HG03159 (cell line): Measurements from ENCODE around the gene SEMG2.

Experiments
- ATAC-seq: cut with Tn5 transposase; IDR thresholded peaks from one replicate; pipeline ENCODE4 v1.9.1; 2021; ENCODE audit warnings: mild to moderate bottlenecking, moderate library complexity; ENCODE audit not compliant: unreplicated experiment

Gene SEMG2

DNA sequence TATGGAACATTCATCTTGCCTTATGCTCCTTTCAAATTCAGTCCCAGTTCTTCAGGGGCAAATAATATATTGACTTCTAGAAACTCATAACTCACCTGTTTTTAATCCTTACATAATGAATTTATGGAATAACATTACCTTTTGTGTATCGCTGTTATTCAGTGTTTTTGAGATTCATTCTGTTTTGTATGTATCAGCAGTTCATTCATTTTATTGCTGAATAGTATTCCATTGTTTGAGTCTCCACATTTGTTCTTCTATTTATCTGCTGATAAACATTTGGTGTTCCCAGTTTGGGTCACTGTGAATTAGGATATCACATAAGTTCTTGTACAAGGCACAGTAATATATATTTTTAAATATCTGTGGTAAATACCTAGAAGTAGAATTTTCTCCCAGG lies 5.1 kb downstream of the SEMG2 start:
- ATAC-seq: no peak

GRCh38 chr20:45229264-45230056 lies 8.3 kb downstream of the SEMG2 start:
- no peak for ATAC-seq

DNA sequence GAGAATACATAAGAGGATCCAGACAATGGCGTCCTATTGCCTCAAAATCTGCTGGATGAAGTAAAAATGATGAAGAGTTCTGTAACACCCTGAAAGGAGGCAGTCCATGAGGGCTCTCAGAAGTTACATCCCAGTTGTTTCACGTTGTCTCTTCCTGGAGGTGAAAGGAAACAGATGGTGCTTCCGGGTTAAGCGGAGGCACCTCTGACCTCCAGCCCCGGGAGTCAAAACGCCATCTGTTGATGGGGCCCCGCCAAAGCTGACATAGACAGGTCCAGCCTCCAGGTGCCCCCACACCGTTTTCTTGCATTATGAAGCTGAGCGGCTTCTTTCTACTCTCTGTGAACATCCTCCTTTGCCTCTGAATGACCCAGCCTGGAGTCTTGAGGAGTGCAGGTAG lies 9.5 kb downstream of the SEMG2 start:
- no peak for ATAC-seq

- ATAC-seq: no peak
These were observed 14.8 kb downstream of the SEMG2 start for GRCh38 chr20:45235995-45236394.

- no peak for ATAC-seq
These were observed 17.0 kb downstream of the SEMG2 start for GRCh38 chr20:45238139-45238538.

- no peak for ATAC-seq
These were observed 24.9 kb downstream of the SEMG2 start for GRCh38 chr20:45246109-45246508.

DNA sequence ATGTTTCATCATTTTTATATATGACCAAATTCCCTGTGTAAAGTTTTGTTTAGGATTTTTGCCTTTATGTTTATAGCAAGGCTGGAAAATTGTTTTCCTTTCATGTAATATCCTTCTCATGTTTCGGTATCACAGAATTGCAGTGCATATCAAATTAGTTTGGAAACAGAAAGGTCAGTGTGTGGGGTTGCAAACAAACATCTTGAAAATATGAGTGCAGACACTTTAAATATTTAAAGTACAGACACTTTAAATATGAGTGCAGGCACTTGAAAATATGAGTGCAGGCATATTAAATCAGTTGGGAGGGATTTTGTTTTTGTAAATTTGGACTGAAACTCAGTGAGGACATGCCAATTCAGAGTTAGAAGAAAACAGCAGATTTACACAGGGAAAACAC lies 26.7 kb downstream of the SEMG2 start:
- ATAC-seq: no peak

GRCh38 chr20:45248609-45249008 lies 27.4 kb downstream of the SEMG2 start:
- ATAC-seq: no peak

GRCh38 chr20:45251884-45252560 lies 30.8 kb downstream of the SEMG2 start:
- no peak for ATAC-seq

- ATAC-seq: no peak
These were observed 32.1 kb downstream of the SEMG2 start for GRCh38 chr20:45253261-45253660.

DNA sequence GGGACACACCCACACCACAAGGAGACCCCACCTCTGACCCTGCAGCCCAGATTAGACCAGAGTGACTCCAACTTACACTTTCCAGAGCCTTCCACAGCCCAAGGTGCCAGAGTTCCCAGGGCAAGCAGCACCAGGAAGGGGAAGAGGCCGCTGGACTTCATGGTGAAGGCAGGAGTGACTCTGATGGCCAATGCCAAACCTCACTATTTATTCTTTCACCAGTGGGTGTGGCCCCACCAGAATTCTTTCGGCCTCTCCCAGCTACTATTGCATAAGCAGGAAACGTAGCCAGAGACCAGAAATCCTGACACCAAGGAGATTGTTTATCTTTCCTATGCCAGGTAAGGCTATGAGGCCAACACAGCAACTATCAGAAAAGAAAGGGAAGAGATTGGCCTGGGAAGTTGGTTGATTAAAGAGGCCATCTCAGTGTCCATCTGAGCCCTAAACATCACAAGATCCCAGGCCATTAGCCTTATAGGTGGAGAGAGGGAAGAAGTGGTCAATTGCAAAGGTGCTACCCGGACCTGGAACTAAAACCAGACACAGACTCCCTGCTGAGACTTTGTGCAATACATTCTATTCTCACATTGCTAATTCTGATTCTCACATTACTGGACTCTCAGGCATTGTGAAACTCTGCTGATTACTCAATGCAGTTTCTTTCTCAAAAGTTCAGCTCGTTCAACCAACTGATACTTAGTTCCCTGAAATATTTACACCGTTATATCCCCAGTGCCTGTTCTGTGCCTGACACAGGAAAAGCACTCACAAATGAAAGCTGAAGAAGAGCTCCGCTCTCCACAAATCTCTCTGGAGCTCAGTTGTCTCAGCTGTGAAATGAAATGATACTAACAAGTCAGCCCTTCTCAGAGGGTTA lies 33.5 kb downstream of the SEMG2 start, which contains the start of gene SLPI:
Gene SLPI, minus strand, starts transcription at position 182 of the 880 bp plus-strand sequence. Its CDS starts 21 bp downstream, at position 161.
- no peak for ATAC-seq

GRCh38 chr20:45257161-45257560 lies 36.0 kb downstream of the SEMG2 start:
- ATAC-seq: no peak

GRCh38 chr20:45257711-45258110 lies 36.5 kb downstream of the SEMG2 start:
- no peak for ATAC-seq

GRCh38 chr20:45258259-45258658 lies 37.1 kb downstream of the SEMG2 start:
- no peak for ATAC-seq

- no peak for ATAC-seq
These were observed 37.5 kb downstream of the SEMG2 start for GRCh38 chr20:45258664-45259063.

GRCh38 chr20:45263556-45264266 lies 42.5 kb downstream of the SEMG2 start:
- no peak for ATAC-seq

DNA sequence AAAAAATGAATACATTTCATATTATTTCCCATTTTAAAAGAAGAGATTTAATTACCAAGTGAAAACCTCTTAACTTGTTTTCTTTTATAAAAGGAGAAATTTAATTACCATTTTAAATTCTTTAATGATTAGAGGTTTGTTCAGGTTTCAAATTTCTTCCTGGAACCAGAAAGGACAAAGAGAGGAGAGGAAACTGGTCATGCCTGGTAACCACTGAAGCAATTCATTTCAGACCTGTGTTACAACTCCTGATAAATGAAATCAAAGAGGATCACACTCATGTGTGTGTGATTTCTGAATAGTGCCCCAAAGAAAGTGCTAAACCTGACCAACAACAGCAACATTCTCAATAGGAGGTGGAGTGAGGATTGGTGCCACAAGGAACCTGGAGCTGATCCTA lies 45.8 kb downstream of the SEMG2 start:
- ATAC-seq: no peak

DNA sequence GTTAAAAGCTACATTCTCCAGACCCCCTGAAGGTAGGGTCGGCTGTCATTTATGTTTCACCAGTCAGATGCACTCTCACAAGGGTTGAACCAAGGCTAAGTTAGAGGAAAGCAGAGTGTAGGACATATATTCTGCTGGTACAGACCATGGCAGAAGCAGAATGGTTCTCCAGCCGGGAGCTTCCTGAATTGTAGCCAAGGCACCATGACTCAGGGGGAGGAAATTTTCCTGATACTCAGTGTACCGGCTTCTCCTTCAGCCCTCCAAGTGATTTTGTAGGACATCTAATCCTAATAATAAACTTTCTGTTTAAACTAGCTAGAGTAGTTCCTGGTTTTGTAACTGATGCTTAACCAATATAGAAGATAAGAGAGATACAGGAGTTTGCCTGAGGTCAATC lies 47.4 kb downstream of the SEMG2 start:
- no peak for ATAC-seq

- ATAC-seq: no peak
These were observed 47.9 kb downstream of the SEMG2 start for GRCh38 chr20:45269056-45269455.

DNA sequence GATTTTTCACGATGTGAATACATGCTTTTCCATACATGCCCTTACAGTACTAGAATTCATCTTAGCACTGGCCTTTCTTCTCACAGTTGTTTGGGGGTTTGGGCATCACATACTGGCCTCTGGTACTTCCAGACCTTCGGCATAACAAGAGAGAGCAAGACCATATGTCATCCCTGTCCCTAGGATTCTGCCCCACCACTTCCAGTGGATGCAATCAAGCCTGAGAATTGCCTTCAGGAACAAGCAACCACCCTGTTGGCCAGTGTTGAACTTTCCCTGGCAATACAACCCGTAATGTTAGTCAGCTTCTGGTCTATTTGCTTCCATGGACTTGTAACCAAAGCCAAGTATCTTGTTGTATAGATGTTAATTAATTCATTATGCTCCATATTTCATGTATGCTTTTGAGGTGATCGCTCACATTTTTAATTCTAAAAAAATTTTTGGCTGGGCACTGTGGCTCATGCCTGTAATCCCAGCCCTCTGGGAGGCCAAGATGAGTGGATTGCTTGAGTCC lies 48.6 kb downstream of the SEMG2 start:
- no peak for ATAC-seq
